ENCODE measurements around the gene OR2K2.
"Not testable (repeated sequence)": the region's sequence is repeated elsewhere in the genome, so short reads cannot be mapped to it uniquely, and the experiment has no call there.

OR2K2 gene

DNA sequence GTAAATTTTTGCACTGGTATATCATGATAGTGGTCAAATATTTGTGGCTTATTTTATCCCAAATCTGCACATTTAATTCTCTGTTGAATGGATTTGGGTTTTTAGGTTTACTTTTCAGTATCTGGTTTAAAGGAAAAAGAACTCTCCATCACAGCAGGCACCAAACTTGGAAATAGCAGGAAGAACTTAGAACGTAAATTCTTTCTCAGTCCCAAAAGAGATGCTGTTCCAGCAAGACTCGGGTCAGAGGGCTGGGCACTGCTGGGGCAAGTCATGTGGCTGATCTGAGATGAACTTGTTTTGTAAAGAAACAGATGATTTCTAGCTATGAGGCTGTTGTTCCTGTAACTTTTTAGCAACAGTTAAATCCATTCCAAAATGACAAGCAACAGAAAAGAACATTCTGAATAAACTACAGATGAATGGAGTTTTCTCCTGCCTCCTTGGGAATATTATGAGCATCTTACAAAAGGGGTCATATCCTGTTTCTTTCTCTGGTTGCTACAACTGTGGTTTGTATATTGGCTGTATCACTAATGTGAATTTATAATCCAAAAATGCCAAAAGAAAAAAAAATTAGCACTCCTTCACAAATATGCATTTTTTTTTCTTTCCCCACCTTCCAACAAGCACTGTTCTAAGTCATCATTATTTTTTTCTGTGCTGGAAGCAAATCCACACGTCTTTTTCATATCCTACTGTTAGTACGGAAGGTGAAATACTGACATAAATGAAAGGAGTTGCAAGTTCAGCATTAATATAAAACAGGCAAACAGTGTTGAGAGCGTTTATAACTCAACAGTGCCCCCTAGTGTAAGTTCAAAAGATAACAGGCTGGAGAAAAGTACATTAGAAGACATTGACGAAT lies 31.1 kb downstream of the OR2K2 start:
- peak; percentile 36 for DNase-seq (ENCODE audit: insufficient read length, low spot score)
- no peak for FAIRE-seq

DNA sequence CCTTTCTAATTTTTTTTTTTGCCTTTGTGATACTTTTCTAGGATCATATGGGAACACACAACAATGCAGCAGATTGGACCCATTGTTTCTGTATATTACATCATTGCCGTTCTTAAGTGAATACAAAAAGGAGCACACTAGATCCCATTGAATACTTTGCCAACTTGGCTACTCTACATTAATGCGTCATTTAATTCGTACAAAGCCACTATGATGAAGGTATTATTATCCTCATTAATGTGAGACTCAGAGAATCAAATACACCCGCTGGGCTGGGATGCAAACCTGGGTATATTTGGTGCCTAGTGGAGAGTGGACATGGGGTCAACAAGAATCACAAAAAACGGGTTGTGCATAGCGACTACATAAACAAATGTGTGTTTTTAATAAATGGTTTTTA lies 31.9 kb downstream of the OR2K2 start:
- no peak for DNase-seq (ENCODE audit: insufficient read length, low spot score)
- no peak for FAIRE-seq

DNA sequence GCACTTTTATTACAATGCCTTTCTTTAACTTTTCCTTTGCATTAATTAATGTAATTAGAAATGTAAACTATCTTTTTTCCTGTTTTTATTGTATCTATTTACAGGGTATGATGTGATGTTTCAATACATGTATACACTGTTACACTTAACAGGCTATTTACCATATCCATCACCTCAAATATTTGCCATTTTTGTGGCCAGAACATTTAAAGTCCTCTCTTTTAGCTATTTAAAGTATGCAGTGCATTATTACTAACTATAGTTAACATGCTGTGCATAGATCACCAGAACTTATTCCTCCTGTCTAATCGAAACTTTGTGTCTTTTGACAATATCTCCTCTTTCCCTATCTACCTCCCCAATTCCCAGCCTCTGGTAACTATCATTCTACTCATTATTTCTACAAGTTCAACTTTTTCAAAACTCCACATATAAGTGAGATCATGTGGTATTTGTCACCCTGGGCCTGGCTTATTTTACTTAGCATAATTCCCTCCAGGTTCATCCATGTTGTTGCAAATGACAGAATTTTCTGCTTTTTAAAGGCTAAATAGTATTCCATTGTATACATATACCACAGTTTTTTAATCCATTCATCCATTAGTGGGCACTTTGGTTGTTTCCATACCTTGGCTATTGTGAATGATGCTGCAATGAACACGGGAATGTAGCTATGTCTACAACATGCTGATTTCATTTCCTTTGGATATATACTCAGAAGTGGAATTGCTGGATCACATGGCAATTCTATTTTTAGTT lies 32.8 kb downstream of the OR2K2 start:
- DNase-seq (ENCODE audit: insufficient read length, low spot score) (no peak), FAIRE-seq (no peak)

DNA sequence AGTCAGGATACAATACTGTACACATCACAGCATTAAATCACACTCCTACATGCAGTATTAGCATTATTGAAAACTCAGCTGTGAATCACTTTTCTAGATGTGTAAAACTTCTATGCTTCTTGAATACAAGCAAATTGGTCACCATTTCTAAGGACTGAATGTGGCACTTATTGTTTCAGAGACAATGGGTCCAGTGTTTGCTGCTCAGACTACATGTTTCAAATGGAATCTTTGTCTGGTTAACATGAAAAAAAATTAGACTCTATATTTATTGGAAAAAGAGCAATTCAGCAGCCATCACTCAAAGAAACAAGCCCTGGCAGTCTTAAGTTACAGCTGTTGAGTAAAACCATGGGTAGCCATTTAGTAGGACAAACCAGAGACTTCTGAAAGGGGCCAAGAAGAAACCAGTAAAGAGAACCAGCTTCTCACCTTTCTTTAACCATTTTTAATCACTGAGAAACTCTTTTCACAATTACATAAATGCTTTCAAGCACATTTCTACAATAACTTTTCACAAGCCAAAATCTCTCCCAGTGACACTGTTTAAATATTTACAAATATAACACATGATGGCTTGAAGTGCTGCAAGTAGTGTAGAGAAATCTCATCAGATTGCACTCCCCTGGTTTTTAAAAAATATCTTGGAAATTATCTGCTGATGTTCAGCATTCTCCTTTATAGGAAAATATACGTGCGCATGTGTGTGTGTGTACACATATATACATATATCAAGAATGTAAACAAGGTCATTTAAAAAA lies 35.2 kb downstream of the OR2K2 start:
- DNase-seq (ENCODE audit: insufficient read length, low spot score) (no peak), FAIRE-seq (no peak)

DNA sequence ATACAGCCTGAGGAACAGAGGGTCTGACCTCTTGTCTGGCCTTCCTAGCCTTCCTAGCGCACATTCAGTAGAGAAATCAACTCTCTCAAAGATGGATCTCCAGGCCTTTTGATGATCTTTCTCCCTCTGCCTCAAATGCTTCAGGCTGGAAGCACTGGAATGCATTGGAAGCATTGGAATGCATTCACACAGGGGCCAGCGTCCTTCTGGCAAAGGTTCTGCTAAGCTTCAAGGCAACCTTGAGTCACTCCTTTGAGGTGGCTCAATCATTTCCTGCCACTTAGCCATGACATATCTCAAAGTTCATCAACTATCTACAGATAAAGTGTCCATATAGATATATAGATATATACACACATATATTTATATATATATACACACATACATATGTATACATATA lies 42.9 kb downstream of the OR2K2 start:
- peak; percentile 46 for DNase-seq (ENCODE audit: insufficient read length, low spot score)
- FAIRE-seq, result no peak

DNA sequence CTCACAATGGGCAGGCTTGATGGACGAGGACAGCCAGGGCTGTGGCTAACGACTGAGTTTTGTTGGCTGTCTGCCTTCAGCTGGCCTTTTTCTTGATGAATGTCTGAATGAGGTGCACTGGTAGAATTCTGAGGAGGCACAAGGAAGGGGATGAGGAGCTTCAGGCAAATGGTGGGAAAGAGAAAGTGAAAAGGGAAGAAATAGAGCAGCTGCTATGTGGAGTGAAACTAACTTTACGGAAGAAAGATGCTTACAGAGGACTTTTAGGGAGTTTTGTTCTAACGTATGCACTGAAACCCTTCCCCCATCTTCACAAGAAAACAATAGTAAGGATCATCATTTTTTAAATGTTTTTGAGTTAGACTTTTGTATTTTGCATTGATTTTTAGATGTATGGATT lies 45.3 kb downstream of the OR2K2 start:
- FAIRE-seq, result no peak
- DNase-seq (ENCODE audit: insufficient read length, low spot score), result no peak

DNA sequence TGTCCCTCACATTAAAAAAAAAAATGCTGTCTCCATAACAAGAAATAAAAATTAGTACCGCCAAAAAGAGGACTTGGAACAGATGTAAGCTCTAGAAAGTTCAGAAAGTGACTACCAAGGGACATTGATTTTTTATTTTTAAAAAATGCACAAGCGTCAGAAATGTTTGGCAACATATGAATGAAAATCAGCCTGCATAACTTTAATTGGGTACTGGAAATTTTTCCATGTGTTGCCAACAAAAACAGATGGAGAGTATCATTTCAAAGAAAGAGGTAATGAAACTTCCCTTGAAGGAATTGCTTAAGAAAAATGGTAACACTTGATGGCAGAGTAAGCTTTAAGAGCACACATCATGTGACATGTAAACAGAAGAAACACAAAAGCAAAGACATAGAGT lies 47.2 kb downstream of the OR2K2 start:
- no peak for FAIRE-seq
- DNase-seq (ENCODE audit: insufficient read length, low spot score), result no peak

DNA sequence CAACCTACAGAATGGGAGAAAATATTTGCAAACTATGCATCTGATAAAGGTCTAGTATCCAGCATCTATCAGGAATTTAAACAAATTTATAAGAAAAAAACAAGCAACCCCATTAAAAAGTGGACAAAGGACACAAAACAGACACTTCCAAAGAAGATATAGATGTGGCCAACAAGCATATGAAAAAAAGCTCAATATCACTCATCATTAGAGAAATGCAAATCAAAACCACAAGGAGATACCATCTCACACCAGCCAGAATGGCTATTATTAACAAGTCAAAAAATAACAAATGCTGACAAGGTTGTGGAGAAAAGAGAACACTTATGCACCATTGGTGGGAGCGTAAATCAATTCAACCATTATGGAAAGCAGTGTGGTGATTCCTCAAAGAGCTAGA lies 49.2 kb downstream of the OR2K2 start:
- not testable (repeated sequence) for DNase-seq (ENCODE audit: insufficient read length, low spot score); FAIRE-seq

Data from HTR-8/SVneo (cell line).